OCI-LY7 (cell line): ENCODE measurements around the gene ARHGAP29.

Experiments
- EZH2phosphoT487 ChIP-seq: fragments of 200-600 bp; sonication (generic); IDR thresholded peaks from 2 replicates; pipeline ENCODE4 v1.6.1; 2018; ENCODE audit warnings: low read depth, borderline replicate concordance, mild to moderate bottlenecking, mixed run types, antibody characterized with exemption, low read length, moderate library complexity, mixed read lengths
- TF ChIP-seq, protein P1 (sequence below): fragments of 200-600 bp; sonication (generic); conservative IDR thresholded peaks from 2 replicates; pipeline ENCODE4 v1.5.1; 2014; ENCODE audit warnings: mild to moderate bottlenecking, antibody characterized with exemption, low read length, moderate library complexity, mixed read lengths

DNA sequence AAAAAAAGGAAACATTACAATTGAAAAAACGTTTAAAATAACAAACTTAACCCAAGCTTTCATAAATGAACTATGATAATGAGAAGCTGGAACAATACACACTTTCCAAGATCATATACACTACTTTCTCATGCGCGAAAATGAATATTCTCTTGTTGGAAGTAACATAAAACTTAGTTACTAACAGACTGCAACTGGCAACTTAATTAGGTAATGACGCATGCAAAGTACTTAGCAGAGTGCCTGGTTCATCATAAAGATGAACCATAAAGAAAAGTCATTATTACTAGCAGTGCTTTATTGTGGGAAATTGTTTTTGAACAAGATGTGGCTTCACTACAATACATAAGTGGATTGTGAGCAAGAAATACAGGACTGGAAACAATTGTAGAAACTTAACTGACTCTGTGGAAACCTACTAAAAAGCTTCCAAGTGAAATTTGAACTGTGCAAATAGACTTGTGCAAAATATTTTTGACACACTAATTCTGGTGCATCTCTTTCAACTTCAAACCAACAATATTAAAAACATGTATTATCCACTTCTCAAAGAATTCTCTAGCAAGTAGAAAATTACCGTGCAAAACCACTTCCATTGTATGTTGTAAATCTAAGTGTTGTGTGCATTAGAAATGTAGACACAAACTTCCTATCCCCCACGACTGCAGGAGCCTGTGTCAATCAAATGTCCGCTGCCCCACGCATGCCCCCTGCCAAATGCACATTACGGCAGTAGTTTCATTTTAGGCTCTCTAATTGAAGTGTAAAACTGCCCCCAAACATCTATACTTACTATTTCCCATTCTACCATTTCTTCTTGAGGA is 2.0 kb downstream of the ARHGAP29 start:
- TF ChIP-seq, protein P1, sequence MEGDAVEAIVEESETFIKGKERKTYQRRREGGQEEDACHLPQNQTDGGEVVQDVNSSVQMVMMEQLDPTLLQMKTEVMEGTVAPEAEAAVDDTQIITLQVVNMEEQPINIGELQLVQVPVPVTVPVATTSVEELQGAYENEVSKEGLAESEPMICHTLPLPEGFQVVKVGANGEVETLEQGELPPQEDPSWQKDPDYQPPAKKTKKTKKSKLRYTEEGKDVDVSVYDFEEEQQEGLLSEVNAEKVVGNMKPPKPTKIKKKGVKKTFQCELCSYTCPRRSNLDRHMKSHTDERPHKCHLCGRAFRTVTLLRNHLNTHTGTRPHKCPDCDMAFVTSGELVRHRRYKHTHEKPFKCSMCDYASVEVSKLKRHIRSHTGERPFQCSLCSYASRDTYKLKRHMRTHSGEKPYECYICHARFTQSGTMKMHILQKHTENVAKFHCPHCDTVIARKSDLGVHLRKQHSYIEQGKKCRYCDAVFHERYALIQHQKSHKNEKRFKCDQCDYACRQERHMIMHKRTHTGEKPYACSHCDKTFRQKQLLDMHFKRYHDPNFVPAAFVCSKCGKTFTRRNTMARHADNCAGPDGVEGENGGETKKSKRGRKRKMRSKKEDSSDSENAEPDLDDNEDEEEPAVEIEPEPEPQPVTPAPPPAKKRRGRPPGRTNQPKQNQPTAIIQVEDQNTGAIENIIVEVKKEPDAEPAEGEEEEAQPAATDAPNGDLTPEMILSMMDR: no peak
- TF ChIP-seq EZH2phosphoT487: no peak
